Astrocyte (in vitro differentiated cells and primary cell): ENCODE measurements around the gene CD200R1L.

Source experiments
- EZH2 ChIP-seq: IDR thresholded peaks from 2 replicates; pipeline ENCODE4 v1.6.1; 2012; ENCODE audit warnings: mild to moderate bottlenecking, low read length, inconsistent platforms; ENCODE audit not compliant: insufficient read depth
- TF ChIP-seq, protein P1 (sequence below): IDR thresholded peaks from 2 replicates; pipeline ENCODE4 v1.5.1; 2011; ENCODE audit warnings: low read depth, mild to moderate bottlenecking, inconsistent platforms, low read length, moderate library complexity; ENCODE audit not compliant: insufficient read depth

DNA sequence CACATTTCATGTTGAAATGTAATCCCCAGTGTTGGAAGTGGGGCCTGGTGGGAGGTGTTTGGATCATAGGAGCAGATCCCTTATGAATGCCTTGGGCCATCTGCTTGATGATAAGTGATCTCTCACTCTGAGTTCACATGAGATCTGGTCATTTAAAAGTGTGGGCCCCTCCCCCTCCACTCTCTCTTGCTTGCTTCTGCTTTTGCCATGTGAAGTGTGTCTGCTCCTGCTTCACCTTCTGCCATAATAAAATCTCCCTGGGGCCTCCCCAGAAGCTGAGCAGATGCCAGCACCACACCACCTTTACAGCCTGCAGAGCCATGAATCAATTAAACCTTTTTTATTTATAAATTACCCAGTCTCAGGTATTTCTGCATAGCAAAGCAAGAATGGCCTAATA, 14.2 kb upstream of the CD200R1L start:
- TF ChIP-seq, protein P1, sequence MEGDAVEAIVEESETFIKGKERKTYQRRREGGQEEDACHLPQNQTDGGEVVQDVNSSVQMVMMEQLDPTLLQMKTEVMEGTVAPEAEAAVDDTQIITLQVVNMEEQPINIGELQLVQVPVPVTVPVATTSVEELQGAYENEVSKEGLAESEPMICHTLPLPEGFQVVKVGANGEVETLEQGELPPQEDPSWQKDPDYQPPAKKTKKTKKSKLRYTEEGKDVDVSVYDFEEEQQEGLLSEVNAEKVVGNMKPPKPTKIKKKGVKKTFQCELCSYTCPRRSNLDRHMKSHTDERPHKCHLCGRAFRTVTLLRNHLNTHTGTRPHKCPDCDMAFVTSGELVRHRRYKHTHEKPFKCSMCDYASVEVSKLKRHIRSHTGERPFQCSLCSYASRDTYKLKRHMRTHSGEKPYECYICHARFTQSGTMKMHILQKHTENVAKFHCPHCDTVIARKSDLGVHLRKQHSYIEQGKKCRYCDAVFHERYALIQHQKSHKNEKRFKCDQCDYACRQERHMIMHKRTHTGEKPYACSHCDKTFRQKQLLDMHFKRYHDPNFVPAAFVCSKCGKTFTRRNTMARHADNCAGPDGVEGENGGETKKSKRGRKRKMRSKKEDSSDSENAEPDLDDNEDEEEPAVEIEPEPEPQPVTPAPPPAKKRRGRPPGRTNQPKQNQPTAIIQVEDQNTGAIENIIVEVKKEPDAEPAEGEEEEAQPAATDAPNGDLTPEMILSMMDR = no peak
- no peak for TF ChIP-seq EZH2
